Liver (tissue), 9 donors: ENCODE measurements around the gene SELENOI. TPM values are rescaled to one million over a fixed set of nuclear protein-coding genes. Genes with fewer than 3 reads are reported as not detected.

Experiments
- DNase-seq: peaks from one replicate; pipeline ENCODE4 v3.0.0-alpha.2; 2017; ENCODE audit warnings: low spot score
- H3K27ac ChIP-seq, 2 donors: one replicate each; pipeline ENCODE4 v1.7.0; 2013; ENCODE audit warnings: inconsistent platforms in 2 of 2, low read length in 2 of 2, control low read depth in 1 of 2, low read depth in 1 of 2, mild to moderate bottlenecking in 1 of 2
- H3K27me3 ChIP-seq, 4 donors: one replicate each; pipeline versions ENCODE4 v1.6.1 to v1.7.0; 2013; ENCODE audit warnings: low read length in 3 of 4, inconsistent platforms in 1 of 4, mild to moderate bottlenecking in 1 of 4, moderate library complexity in 1 of 4; ENCODE audit not compliant: control insufficient read depth in 4 of 4, insufficient read depth in 4 of 4
- H3K36me3 ChIP-seq, 4 donors: one replicate each; pipeline versions ENCODE4 v1.6.1 to v1.7.0; 2013; ENCODE audit warnings: low read length in 3 of 4, mild to moderate bottlenecking in 3 of 4, low read depth in 1 of 4, moderate library complexity in 1 of 4; ENCODE audit not compliant: control insufficient read depth in 4 of 4, insufficient read depth in 3 of 4
- H3K4me1 ChIP-seq, 4 donors: one replicate each; pipeline versions ENCODE4 v1.6.1 to v1.7.0; 2013; ENCODE audit warnings: low read length in 3 of 4, mild to moderate bottlenecking in 3 of 4, moderate library complexity in 1 of 4; ENCODE audit not compliant: control insufficient read depth in 4 of 4, insufficient read depth in 4 of 4
- H3K4me3 ChIP-seq, 3 donors: one replicate each; pipeline versions ENCODE4 v1.6.1 to v1.7.0; 2013; ENCODE audit warnings: low read length in 3 of 3, control low read depth in 1 of 3, low read depth in 1 of 3, mild to moderate bottlenecking in 1 of 3
- H3K9ac ChIP-seq, 2 donors: one replicate each; pipeline ENCODE4 v1.7.0; 2013; ENCODE audit warnings: low read length in 2 of 2, mild to moderate bottlenecking in 2 of 2, moderate library complexity in 2 of 2, control low read depth in 1 of 2, low read depth in 1 of 2
- H3K9me3 ChIP-seq, 4 donors: one replicate each; pipeline versions ENCODE4 v1.6.1 to v1.7.0; 2013; ENCODE audit warnings: low read length in 3 of 4; ENCODE audit not compliant: control insufficient read depth in 4 of 4
- ATF3 ChIP-seq: IDR thresholded peaks from 2 replicates; pipeline ENCODE4 v1.6.1; 2016; ENCODE audit warnings: antibody characterized with exemption
- CTCF ChIP-seq: fragments of 150-350 bp; IDR thresholded peaks from 2 replicates; pipeline ENCODE4 v1.5.1; 2017; ENCODE audit warnings: improper control_type of control experiment, low read depth, low read length; ENCODE audit not compliant: missing input control
- EGR1 ChIP-seq, 2 donors: IDR thresholded peaks; 2 replicates each; pipeline ENCODE4 v1.6.1; 2016 to 2018; ENCODE audit warnings: antibody characterized with exemption in 2 of 2, low read depth in 2 of 2
- FOXA1 ChIP-seq: IDR thresholded peaks from 2 replicates; pipeline ENCODE4 v1.6.1; 2016; ENCODE audit warnings: antibody characterized with exemption
- FOXA2 ChIP-seq: IDR thresholded peaks from 2 replicates; pipeline ENCODE4 v1.6.1; 2016; ENCODE audit warnings: antibody characterized with exemption
- GABPA ChIP-seq, 2 donors: IDR thresholded peaks in 1 of 2; conservative IDR thresholded peaks in 1 of 2; 2 replicates each; pipeline ENCODE4 v1.6.1; 2016; ENCODE audit warnings: antibody characterized with exemption in 2 of 2, mild to moderate bottlenecking in 1 of 2, moderate library complexity in 1 of 2
- HNF4A ChIP-seq, 2 donors: conservative IDR thresholded peaks; 2 replicates each; pipeline ENCODE4 v1.6.1; 2016; ENCODE audit warnings: antibody characterized with exemption in 2 of 2, mild to moderate bottlenecking in 2 of 2
- HNF4G ChIP-seq: IDR thresholded peaks from 2 replicates; pipeline ENCODE4 v1.6.1; 2016; ENCODE audit warnings: antibody characterized with exemption
- JUND ChIP-seq, 2 donors: IDR thresholded peaks; 2 replicates each; pipeline ENCODE4 v1.6.1; 2016; ENCODE audit warnings: antibody characterized with exemption in 2 of 2
- MAX ChIP-seq: IDR thresholded peaks from 2 replicates; pipeline ENCODE4 v1.6.1; 2016; ENCODE audit warnings: antibody characterized with exemption
- NR2F2 ChIP-seq: IDR thresholded peaks from 2 replicates; pipeline ENCODE4 v1.6.1; 2016; ENCODE audit warnings: antibody characterized with exemption
- RAD21 ChIP-seq, 2 donors: IDR thresholded peaks; 2 replicates each; pipeline ENCODE4 v1.6.1; 2016; ENCODE audit warnings: antibody characterized with exemption in 2 of 2, mild to moderate bottlenecking in 2 of 2
- REST ChIP-seq: IDR thresholded peaks from 2 replicates; pipeline ENCODE4 v1.6.1; 2016; ENCODE audit warnings: antibody characterized with exemption, mild to moderate bottlenecking
- RXRA ChIP-seq, 2 donors: IDR thresholded peaks; 2 replicates each; pipeline ENCODE4 v1.6.1; 2017 to 2018; ENCODE audit warnings: antibody characterized with exemption in 2 of 2, mild to moderate bottlenecking in 1 of 2
- SP1 ChIP-seq: IDR thresholded peaks from 2 replicates; pipeline ENCODE4 v1.6.1; 2018; ENCODE audit warnings: antibody characterized with exemption, mild to moderate bottlenecking
- TAF1 ChIP-seq: conservative IDR thresholded peaks from 2 replicates; pipeline ENCODE4 v1.6.1; 2016; ENCODE audit warnings: antibody characterized with exemption, mild to moderate bottlenecking
- YY1 ChIP-seq: IDR thresholded peaks from 2 replicates; pipeline ENCODE4 v1.6.1; 2016; ENCODE audit warnings: antibody characterized with exemption, mild to moderate bottlenecking
- ZBTB33 ChIP-seq: IDR thresholded peaks from 2 replicates; pipeline ENCODE4 v1.6.1; 2016; ENCODE audit warnings: antibody characterized with exemption
- WGBS: extraction: QIAGEN DNeasy Blood & Tissue Kit; methylation state at CpG from one replicate; pipeline ENCODE4 v1.1.7; 2013; 5-methylcytosine and 5-hydroxymethylcytosine counted together
- polyA plus RNA-seq, 2 donors: library from polyadenylated mRNA; stranded (reverse) in 1 of 2; unstranded in 1 of 2; fragments of 200-250 nt in 1 of 2; fragments of >200 nt in 1 of 2; fragmentation: Nextera tagmentation in 1 of 2; extraction: Ambion mirVana in 1 of 2; gene quantifications; one replicate each; pipeline versions ENCODE4 v1.2.1 to v1.2.3, GENCODE V29; 2013 to 2015
- total RNA-seq, 2 donors: library from RNA; depleted of rRNA; stranded (reverse); fragments of >200 nt; gene quantifications; one replicate each; pipeline ENCODE4 v1.2.3, GENCODE V29; 2014
- donor health status: healthy.
- donor health status: healthy.
- donor health status: healthy.
- donor health status: healthy.
- donor health status: healthy.

SELENOI gene
- total and polyA plus RNA-seq, 4 donors = 6.2 to 55.9 (median 17.5) TPM

GRCh38 chr2:26363958-26364357 lies 18.0 kb downstream of the SELENOI start:
- no peak overlapping the region for H3K9ac ChIP-seq
- DNase-seq = no peak
- 74% methylated on average over 3 of the region's 3 CpGs for WGBS
- no peak overlapping the region for H3K4me3 ChIP-seq
- H3K9me3 ChIP-seq = no peaks in the 10 kb centered on the region
- H3K27me3 ChIP-seq = no peaks in the 10 kb centered on the region
- H3K36me3 ChIP-seq = peaks cover 2 to 17% (median 14%) of the 10 kb centered on the region in 4 donors
- TF ChIP-seq TAF1 (no peak), SP1 (no peak), MAX (no peak), ZBTB33 (no peak), GABPA (IDR thresholded peaks at IDR 0.05 in 1 of 2, conservative IDR thresholded peaks at IDR 0.05 in 1 of 2) (no peak), ATF3 (no peak), HNF4G (no peak), FOXA1 (no peak), JUND (IDR thresholded peaks at IDR 0.05) (no peak), RAD21 (IDR thresholded peaks at IDR 0.05) (no peak), REST (no peak), YY1 (no peak), HNF4A (conservative IDR thresholded peaks at IDR 0.05) (no peak), FOXA2 (no peak), RXRA (IDR thresholded peaks at IDR 0.05) (no peak), EGR1 (IDR thresholded peaks at IDR 0.05; ENCODE audit: low read depth in 2 of 2) (no peak), NR2F2 (no peak), CTCF (no peak)
- peaks cover 0 to 10% (median 3%) of the 10 kb centered on the region in 4 donors for H3K4me1 ChIP-seq
- no peak overlapping the region for H3K27ac ChIP-seq
